Measurements from ENCODE around the gene DDX27. TPM values are rescaled to one million over a fixed set of nuclear protein-coding genes. Genes with fewer than 3 reads are reported as not detected.

DDX27 gene
- total and polyA plus RNA-seq, 9 of the 15 experiments (the other 6 are each of a cell fraction or from before 2014, with no cell fraction given) = 17.9 to 79.3 (median 57.0) TPM

DNA sequence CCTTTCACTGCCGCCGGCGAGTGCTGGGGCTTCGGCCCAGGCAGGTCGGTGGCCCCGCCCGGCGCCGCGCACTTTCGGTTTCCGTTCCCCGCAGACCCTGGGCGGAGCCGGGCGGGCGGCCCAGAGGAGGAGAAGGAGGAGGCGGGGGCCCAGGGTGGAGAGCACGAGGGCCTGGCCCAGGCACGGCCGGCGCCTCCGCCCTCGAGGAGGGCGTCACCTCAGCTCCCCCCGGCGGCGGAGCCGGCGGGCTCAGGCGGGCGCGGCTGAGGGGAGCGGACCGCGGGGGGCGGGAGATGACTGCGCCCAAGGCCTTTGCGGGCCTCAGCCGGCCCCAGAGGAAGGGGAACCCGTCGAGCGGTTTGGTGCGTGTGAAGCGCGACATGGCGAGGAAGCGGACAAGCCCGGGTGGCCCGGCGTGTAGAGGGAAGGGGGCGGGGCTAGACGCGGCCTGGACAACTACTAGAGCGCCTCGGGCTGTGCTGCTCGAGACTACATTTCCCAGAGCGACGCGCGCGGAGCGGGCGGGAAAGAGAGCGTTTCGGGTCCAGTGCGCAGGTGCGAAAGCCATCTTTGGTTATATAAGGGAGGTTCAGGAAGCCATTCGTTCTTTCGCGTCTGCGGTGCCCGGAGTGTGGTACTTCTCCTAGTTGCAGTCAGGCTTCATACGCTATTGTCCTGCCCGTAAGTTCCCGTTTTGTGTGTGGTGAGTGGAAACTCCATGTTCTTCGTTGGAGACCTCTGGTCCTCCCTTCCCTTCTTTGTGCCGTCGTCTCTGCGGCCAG is 59.0 kb downstream of the DDX27 start, which contains the start of gene ZNFX1 (continued):
- TF ChIP-seq PRDM10 (IDR thresholded peaks at IDR 0.05; ENCODE audit: partially characterized antibody) (peak; percentile 42), ZNF592 (IDR thresholded peaks at IDR 0.05) (peak; percentile 75), NFRKB (IDR thresholded peaks at IDR 0.05; ENCODE audit: low read depth) (peak; percentile 92), KLF1 (tag; IDR thresholded peaks at IDR 0.05) (peak; percentile 93), ZMIZ1 (IDR thresholded peaks at IDR 0.05; ENCODE audit: low read depth in 2 of 2, low read length in 2 of 2) (peak in 1 of 2 experiments; percentile 77; a peak in 1 of 4 replicates), GTF2E2 (tag; IDR thresholded peaks at IDR 0.05) (peak; percentile 99), ARNT (IDR thresholded peaks at IDR 0.05) (0 out of 4 replicates have a peak, but pooled peaks of 1 of the 2 experiments have one; percentile 66), ZNF24 (IDR thresholded peaks at IDR 0.05) (peak; percentile 78; the same call in 1 of the 2 replicates), ZNF217 (CRISPR knock-in tag; IDR thresholded peaks at IDR 0.05) (no peak), GATAD2B (IDR thresholded peaks at IDR 0.05; ENCODE audit: borderline replicate concordance) (peak; percentile 83), ZBTB1 (CRISPR knock-in tag; IDR thresholded peaks at IDR 0.05; ENCODE audit: borderline replicate concordance, low read depth) (peak; percentile 74; the same call in 1 of the 2 replicates), MBD2 (IDR thresholded peaks at IDR 0.05; ENCODE audit: borderline replicate concordance, low read depth) (peak; percentile 95)
